ENCODE results near the gene TBC1D30.
"Not testable (repeated sequence)": the region's sequence is repeated elsewhere in the genome, so short reads cannot be mapped to it uniquely, and the experiment has no call there.

TBC1D30 gene

DNA sequence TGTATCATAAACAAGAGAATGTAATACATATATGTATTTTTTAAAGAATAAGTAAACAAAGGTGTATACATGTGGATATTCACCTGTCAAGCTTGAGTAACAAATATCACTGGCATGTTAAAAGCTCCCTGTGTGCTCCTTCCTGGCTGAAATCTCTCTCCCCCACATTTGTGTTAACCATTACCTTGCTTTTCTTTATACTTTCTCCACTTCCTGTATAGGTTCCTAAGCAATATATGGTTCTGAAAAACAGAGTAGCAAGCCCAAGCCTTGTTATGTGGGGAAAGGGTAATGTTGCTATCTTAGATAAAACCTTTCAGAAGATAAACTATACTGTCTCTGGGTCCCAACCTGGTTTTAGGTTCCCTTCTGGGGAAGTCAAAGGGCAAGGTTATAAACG is 32.3 kb upstream of the TBC1D30 start:
- no peak overlapping the region for H3K4me3 ChIP-seq (ENCODE audit: low read depth, low read length)
- H3K27me3 ChIP-seq (ENCODE audit: control insufficient read depth, insufficient read depth, low read length), result no peaks in the 10 kb centered on the region
- no peak overlapping the region for H3K9ac ChIP-seq (ENCODE audit: low read depth, low read length)
- H3K36me3 ChIP-seq (ENCODE audit: control insufficient read depth, insufficient read depth, low read length), result no peaks in the 10 kb centered on the region
- H3K9me3 ChIP-seq (ENCODE audit: control insufficient read depth, insufficient read depth, low read length), result no peaks in the 10 kb centered on the region
- peaks cover 4% of the 10 kb centered on the region for H3K4me1 ChIP-seq (ENCODE audit: control insufficient read depth, insufficient read depth, low read length)

DNA sequence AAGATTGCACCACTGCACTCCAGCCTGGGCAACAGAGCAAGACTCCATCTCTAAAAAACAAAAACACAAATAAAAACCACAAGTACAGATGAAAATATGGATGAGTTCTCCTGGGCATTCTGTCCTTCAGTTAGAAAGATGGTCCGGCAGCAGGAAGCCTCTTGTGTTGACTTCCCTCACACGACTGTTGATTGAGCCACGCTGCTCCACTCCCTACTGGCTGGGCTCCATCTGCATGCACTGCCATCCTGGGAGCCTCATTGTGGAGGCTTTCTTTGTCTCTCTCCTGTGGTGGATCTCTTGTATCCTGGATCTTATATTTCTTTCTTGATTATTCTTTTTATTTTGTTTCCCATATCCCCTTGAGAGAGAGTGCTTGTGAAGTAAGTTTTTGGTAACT is 30.8 kb upstream of the TBC1D30 start:
- no peaks in the 10 kb centered on the region for H3K9me3 ChIP-seq (ENCODE audit: control insufficient read depth, insufficient read depth, low read length)
- no peak overlapping the region for H3K4me3 ChIP-seq (ENCODE audit: low read depth, low read length)
- peaks cover 2% of the 10 kb centered on the region for H3K4me1 ChIP-seq (ENCODE audit: control insufficient read depth, insufficient read depth, low read length)
- H3K9ac ChIP-seq (ENCODE audit: low read depth, low read length), result no peak overlapping the region
- H3K36me3 ChIP-seq (ENCODE audit: control insufficient read depth, insufficient read depth, low read length), result no peaks in the 10 kb centered on the region
- no peaks in the 10 kb centered on the region for H3K27me3 ChIP-seq (ENCODE audit: control insufficient read depth, insufficient read depth, low read length)

DNA sequence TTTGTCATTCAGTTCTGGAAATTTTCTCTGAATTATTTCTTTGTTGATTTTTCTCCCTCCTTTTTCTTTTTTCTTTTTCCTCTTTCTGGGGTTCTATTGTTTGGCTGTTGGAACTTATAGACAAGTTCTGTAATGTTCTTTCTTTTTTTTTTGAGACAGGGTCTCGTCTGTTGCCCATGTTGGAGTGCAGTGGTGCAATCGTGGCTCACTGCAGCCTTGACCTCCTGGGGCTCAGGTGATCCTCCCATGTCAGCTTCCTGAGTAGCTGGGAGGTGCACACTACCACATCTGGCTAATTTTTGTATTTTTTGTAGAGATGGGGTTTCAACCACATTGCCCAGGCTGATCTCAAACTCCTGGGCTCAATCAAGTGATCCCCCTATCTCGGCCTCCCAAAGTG is 30.1 kb upstream of the TBC1D30 start:
- Histone ChIP-seq H3K36me3 (ENCODE audit: control insufficient read depth, insufficient read depth, low read length) (no peaks in the 10 kb centered on the region), H3K4me1 (ENCODE audit: control insufficient read depth, insufficient read depth, low read length) (peaks cover 2% of the 10 kb centered on the region), H3K9ac (ENCODE audit: low read depth, low read length) (no peak overlapping the region), H3K9me3 (ENCODE audit: control insufficient read depth, insufficient read depth, low read length) (no peaks in the 10 kb centered on the region), H3K27me3 (ENCODE audit: control insufficient read depth, insufficient read depth, low read length) (no peaks in the 10 kb centered on the region), H3K4me3 (ENCODE audit: low read depth, low read length) (no peak overlapping the region)

DNA sequence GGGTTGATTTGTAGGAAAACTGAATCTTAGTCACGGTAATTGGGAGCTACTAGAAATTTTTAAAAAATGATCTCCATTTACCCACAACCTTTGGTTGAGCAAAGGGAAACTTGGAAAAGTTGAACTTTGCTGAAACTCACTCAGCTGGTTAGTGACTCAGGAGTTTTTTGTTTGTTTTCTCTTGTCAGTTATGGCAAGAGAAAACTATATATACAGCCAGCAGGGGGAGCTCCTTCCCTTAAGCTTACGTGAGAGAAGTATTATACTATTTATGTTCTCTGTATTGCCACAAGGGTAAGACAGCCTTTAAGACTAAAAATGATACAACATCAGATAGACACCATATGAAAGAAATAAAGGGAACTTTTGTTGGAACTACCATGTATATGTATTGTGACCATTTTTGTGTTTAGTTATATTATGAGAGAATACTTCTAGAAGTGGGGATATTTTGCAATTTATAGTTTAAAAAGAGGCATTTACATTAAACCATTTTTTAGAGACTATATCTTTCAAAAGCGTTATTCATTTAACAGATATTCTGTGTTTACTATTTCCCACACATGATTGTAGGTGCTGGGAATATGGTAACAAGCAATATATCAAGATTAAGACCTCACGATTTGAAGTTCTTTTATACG is 28.1 kb upstream of the TBC1D30 start:
- Histone ChIP-seq H3K36me3 (ENCODE audit: control insufficient read depth, insufficient read depth, low read length) (no peaks in the 10 kb centered on the region), H3K9ac (ENCODE audit: low read depth, low read length) (no peak overlapping the region), H3K4me3 (ENCODE audit: low read depth, low read length) (no peak overlapping the region), H3K9me3 (ENCODE audit: control insufficient read depth, insufficient read depth, low read length) (no peaks in the 10 kb centered on the region), H3K4me1 (ENCODE audit: control insufficient read depth, insufficient read depth, low read length) (peaks cover 2% of the 10 kb centered on the region), H3K27me3 (ENCODE audit: control insufficient read depth, insufficient read depth, low read length) (no peaks in the 10 kb centered on the region)

DNA sequence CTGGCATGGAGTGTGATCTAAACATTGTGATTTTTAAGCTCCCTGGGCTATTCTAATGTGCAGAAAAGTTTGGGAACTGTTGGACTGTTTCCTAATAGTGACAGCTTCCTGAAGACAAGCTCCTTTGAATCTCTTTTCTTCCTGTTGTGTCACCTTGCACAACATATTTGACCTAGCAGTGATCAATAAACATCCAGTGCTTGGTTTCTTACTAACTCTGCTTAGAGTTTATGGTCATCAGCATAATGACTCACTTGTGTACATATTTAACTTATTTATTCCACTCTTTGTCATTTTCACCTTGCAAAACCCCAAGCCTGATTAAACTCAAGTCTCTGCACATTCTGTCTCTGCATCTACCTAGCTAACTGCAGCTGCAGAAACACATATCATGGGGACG is 27.3 kb upstream of the TBC1D30 start:
- Histone ChIP-seq H3K27me3 (ENCODE audit: control insufficient read depth, insufficient read depth, low read length) (no peaks in the 10 kb centered on the region), H3K36me3 (ENCODE audit: control insufficient read depth, insufficient read depth, low read length) (no peaks in the 10 kb centered on the region), H3K9ac (ENCODE audit: low read depth, low read length) (no peak overlapping the region), H3K4me1 (ENCODE audit: control insufficient read depth, insufficient read depth, low read length) (peaks cover 2% of the 10 kb centered on the region), H3K4me3 (ENCODE audit: low read depth, low read length) (no peak overlapping the region), H3K9me3 (ENCODE audit: control insufficient read depth, insufficient read depth, low read length) (no peaks in the 10 kb centered on the region)

DNA sequence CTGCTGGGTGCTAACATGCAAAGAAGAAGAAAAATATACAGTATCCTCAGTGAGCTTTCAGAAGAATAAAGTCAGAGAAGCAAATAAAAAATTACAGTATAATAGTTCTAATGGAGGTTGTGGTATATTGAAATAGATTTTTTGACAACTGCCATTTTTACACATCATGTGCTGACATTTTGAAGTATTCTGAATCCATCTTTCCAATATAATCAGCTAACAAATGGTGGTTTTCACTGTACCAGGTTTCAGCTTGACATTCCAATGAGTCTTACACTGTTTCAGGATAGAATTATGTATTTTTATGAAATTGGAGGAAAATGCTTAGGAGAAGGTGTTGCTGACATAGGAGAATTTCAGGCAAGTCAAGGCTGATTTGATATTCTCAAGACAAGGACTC is 26.3 kb upstream of the TBC1D30 start:
- Histone ChIP-seq H3K4me3 (ENCODE audit: low read depth, low read length) (no peak overlapping the region), H3K36me3 (ENCODE audit: control insufficient read depth, insufficient read depth, low read length) (no peaks in the 10 kb centered on the region), H3K4me1 (ENCODE audit: control insufficient read depth, insufficient read depth, low read length) (peaks cover 2% of the 10 kb centered on the region), H3K27me3 (ENCODE audit: control insufficient read depth, insufficient read depth, low read length) (no peaks in the 10 kb centered on the region), H3K9ac (ENCODE audit: low read depth, low read length) (no peak overlapping the region), H3K9me3 (ENCODE audit: control insufficient read depth, insufficient read depth, low read length) (no peaks in the 10 kb centered on the region)

DNA sequence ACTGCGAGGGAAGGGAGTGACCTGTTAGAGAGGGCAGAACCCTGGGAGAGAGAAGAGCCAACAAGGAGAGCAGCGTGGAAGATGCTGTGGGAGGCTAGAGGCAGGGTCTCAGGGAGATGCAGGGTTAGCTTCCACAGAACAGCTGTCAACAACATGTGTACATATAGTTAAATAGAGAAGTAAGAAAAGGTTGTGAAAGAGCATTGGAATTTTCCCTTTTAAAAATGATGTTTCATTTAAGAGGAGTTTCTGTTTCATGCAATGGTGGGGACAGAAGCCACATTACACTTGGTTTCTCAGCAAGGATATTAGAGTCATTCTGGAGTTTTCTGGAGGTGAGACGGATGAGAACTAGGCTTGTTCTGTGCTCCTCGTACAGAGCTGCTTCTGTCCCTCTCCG is 23.8 kb upstream of the TBC1D30 start:
- Histone ChIP-seq H3K4me3 (ENCODE audit: low read depth, low read length) (no peak overlapping the region), H3K9ac (ENCODE audit: low read depth, low read length) (no peak overlapping the region), H3K27me3 (ENCODE audit: control insufficient read depth, insufficient read depth, low read length) (no peaks in the 10 kb centered on the region), H3K4me1 (ENCODE audit: control insufficient read depth, insufficient read depth, low read length) (peaks cover 2% of the 10 kb centered on the region), H3K9me3 (ENCODE audit: control insufficient read depth, insufficient read depth, low read length) (no peaks in the 10 kb centered on the region), H3K36me3 (ENCODE audit: control insufficient read depth, insufficient read depth, low read length) (no peaks in the 10 kb centered on the region)

DNA sequence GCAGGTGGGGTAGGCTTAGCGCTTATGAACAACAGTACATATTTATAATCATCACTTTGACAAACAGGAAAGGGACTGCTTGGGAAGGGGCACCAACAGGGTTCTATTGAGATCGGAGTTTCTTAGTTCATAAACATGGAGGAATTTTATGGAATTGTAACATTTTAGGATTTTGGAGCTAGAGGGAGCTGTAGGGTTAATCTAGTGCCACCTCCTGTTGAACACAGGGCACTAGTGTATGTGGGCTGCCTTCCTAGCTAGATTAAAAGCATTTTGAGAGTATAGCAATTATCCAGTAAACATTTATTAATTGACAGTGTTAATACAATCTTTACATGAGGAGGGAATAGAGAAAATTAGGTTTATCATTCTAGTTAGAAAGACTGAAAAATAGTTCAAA is 23.1 kb upstream of the TBC1D30 start:
- Histone ChIP-seq H3K4me3 (ENCODE audit: low read depth, low read length) (no peak overlapping the region), H3K4me1 (ENCODE audit: control insufficient read depth, insufficient read depth, low read length) (no peaks in the 10 kb centered on the region), H3K9ac (ENCODE audit: low read depth, low read length) (no peak overlapping the region), H3K36me3 (ENCODE audit: control insufficient read depth, insufficient read depth, low read length) (no peaks in the 10 kb centered on the region), H3K9me3 (ENCODE audit: control insufficient read depth, insufficient read depth, low read length) (no peaks in the 10 kb centered on the region), H3K27me3 (ENCODE audit: control insufficient read depth, insufficient read depth, low read length) (no peaks in the 10 kb centered on the region)

DNA sequence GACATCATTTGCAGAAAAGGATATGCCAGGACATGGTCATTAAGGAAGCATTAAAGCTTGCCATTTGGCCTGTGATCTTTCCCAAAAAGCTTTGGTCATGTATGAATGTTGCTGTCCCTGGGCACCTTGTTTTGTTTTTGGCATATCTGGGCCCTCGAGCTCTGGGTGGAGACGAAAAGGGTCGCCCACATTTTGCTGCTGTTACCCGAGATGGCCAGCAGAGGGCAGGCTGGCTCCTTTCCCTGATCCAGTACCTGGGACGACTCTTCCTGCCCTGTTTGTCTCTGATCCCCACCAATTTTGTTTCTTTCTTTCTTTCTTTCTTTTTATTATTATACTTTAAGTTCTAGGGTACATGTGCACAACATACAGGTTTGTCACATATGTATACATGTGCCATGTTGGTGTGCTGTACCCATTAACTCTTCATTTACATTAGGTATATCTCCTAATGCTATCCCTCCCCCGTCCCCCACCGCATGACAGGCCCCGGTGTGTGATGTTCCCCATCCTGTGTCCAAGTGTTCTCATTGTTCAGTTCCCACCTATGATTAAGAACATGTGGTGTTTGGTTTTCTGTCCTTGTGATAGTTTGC is 22.2 kb upstream of the TBC1D30 start:
- H3K9ac ChIP-seq (ENCODE audit: low read depth, low read length); H3K27me3 ChIP-seq (ENCODE audit: control insufficient read depth, insufficient read depth, low read length); H3K4me3 ChIP-seq (ENCODE audit: low read depth, low read length); H3K4me1 ChIP-seq (ENCODE audit: control insufficient read depth, insufficient read depth, low read length); H3K36me3 ChIP-seq (ENCODE audit: control insufficient read depth, insufficient read depth, low read length); H3K9me3 ChIP-seq (ENCODE audit: control insufficient read depth, insufficient read depth, low read length): not testable (repeated sequence)

DNA sequence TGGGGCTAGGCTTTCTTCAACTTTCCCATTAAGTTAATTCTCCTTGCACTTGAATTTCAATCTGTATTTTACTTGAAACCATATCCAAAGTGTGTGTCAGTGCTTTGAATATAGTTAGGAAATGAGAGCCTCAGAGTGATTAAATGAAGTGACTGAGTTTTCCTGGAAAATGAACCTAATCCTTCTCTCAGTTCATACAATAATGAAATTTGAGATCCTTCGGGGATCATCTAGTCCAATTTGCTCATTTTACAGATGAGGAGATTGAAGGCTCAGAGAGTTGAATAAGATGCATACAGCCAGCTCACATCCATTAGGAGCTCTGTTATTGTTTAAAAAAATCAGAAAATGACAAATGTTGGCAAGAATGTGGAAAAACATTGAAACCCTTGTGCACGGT is 18.3 kb upstream of the TBC1D30 start:
- Histone ChIP-seq H3K9ac (ENCODE audit: low read depth, low read length) (no peak overlapping the region), H3K4me3 (ENCODE audit: low read depth, low read length) (no peak overlapping the region), H3K27me3 (ENCODE audit: control insufficient read depth, insufficient read depth, low read length) (no peaks in the 10 kb centered on the region), H3K4me1 (ENCODE audit: control insufficient read depth, insufficient read depth, low read length) (no peaks in the 10 kb centered on the region), H3K9me3 (ENCODE audit: control insufficient read depth, insufficient read depth, low read length) (no peaks in the 10 kb centered on the region), H3K36me3 (ENCODE audit: control insufficient read depth, insufficient read depth, low read length) (no peaks in the 10 kb centered on the region)

DNA sequence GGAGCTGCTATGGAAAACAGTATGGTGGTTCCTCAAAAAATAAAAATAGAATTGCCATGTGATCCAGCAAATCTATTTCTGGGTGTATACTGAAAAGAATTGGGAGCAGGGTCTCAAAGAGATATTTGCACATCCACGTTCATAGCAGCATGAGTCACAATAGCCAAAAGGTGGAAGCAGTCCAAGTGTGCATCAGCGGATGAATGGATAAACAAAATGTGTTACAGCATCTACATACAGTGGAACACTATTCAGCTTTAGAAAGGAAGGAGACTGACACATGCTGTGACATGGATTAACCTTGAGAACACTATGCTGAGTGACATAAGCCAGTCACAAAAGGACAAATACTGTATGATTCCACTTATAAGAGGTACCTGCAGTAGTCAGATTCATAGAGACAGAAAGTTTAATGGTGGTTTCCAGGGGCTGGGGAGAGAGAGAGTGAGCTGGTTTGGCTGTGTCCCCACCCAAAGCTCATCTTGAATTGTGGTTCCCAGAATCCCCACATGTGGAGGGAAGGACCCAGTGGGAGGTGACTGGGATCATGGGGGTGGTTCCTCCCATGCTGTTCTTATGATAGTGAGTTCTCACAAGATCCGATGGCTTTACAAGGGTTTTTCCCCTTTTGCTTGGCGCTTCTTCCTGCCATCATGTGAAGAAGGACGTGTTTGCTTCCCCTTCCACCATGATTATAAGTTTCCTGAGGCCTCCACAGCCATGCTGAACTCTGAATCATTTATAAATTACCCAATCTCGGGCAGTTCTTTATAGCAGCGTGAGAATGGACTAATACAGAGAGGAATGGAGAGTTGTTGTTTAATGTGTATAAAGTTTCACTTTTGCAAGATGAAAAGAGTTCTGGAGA is 17.6 kb upstream of the TBC1D30 start:
- Histone ChIP-seq H3K36me3 (ENCODE audit: control insufficient read depth, insufficient read depth, low read length) (no peaks in the 10 kb centered on the region), H3K4me3 (ENCODE audit: low read depth, low read length) (no peak overlapping the region), H3K9ac (ENCODE audit: low read depth, low read length) (no peak overlapping the region), H3K27me3 (ENCODE audit: control insufficient read depth, insufficient read depth, low read length) (no peaks in the 10 kb centered on the region), H3K4me1 (ENCODE audit: control insufficient read depth, insufficient read depth, low read length) (no peaks in the 10 kb centered on the region), H3K9me3 (ENCODE audit: control insufficient read depth, insufficient read depth, low read length) (no peaks in the 10 kb centered on the region)

DNA sequence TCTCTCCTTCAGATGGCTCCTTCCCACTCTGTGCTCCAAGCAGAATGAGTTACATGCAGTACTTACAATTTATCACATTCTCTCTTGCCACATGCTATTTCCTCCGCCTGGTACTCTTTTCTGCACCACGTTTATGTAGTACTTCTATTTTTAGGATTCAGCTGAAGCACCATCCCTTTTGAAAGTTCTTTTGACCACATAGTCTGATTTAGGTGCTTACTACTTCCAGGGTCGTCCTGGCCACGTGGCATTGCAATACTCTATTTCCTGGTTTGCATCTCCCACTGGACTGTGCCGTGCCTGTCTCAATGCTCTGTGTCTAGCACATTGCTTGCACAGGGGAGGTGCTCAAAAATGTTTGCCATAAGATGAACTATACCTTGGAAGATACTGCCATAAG is 16.3 kb upstream of the TBC1D30 start:
- Histone ChIP-seq H3K4me3 (ENCODE audit: low read depth, low read length) (no peak overlapping the region), H3K9ac (ENCODE audit: low read depth, low read length) (no peak overlapping the region), H3K36me3 (ENCODE audit: control insufficient read depth, insufficient read depth, low read length) (no peaks in the 10 kb centered on the region), H3K27me3 (ENCODE audit: control insufficient read depth, insufficient read depth, low read length) (no peaks in the 10 kb centered on the region), H3K4me1 (ENCODE audit: control insufficient read depth, insufficient read depth, low read length) (no peaks in the 10 kb centered on the region), H3K9me3 (ENCODE audit: control insufficient read depth, insufficient read depth, low read length) (no peaks in the 10 kb centered on the region)
